Measurements from ENCODE around the gene GPR15LG.

Gene GPR15LG

DNA sequence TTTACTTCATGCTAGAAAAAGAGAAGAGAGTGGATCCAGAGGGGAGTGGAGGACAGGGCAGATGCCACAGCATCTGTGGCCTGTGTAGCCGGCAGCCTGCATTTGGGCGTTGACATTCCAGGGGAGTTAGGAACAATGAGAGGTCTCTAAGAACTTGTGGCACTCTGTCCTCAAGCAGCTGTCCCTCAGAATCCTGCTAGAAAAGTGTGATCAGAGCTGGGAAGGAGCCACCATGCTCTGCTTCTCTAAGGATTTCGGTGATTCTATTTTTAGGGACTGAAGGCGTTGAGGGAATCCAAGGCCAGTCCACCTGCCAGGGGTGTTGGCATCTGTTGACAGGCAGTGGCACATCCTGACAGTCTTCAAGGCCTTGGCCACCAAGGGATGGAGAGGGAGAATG, 44.1 kb downstream of the GPR15LG start:
- DNase-seq = no peak
- Histone ChIP-seq H3K4me3 (ENCODE audit: low read depth, low read length) (no peak overlapping the region), H3K36me3 (replicated peaks) (no peaks in the 10 kb centered on the region), H3K27me3 (replicated peaks) (no peaks in the 10 kb centered on the region), H3K27ac (no peak overlapping the region)
- TF ChIP-seq, protein P1, sequence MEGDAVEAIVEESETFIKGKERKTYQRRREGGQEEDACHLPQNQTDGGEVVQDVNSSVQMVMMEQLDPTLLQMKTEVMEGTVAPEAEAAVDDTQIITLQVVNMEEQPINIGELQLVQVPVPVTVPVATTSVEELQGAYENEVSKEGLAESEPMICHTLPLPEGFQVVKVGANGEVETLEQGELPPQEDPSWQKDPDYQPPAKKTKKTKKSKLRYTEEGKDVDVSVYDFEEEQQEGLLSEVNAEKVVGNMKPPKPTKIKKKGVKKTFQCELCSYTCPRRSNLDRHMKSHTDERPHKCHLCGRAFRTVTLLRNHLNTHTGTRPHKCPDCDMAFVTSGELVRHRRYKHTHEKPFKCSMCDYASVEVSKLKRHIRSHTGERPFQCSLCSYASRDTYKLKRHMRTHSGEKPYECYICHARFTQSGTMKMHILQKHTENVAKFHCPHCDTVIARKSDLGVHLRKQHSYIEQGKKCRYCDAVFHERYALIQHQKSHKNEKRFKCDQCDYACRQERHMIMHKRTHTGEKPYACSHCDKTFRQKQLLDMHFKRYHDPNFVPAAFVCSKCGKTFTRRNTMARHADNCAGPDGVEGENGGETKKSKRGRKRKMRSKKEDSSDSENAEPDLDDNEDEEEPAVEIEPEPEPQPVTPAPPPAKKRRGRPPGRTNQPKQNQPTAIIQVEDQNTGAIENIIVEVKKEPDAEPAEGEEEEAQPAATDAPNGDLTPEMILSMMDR (IDR thresholded peaks at IDR 0.05; ENCODE audit: low read depth, low read length, missing control alignments) = no peak
- in situ Hi-C loops (cut with HindIII; ENCODE audit: low pct_ligation_motif_present, low sequenced_read_pairs) = no loop called here

DNA sequence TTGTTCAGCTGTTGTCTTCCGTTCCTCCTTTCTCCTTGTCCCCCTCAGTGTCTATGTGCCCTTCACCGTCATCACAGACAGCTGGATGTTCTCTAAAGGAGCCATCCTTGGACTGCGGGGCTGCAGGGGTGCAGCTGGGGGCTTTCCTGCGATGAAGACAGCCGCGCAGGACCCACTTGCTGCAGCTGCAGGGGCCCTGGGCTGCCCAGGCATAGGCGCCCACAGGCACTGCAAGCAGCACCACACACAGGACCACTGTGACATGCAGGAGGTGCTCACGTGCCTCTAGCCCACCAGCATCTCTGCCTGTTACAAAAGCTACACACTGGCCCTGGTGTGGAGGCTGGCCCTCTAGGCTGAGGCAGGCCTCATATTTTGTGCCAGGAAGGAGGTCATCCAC, 48.3 kb downstream of the GPR15LG start:
- TF ChIP-seq, protein P1 (IDR thresholded peaks at IDR 0.05; ENCODE audit: low read depth, low read length, missing control alignments) = no peak
- Histone ChIP-seq H3K27me3 (replicated peaks) (no peaks in the 10 kb centered on the region), H3K4me3 (ENCODE audit: low read depth, low read length) (no peak overlapping the region), H3K27ac (no peak overlapping the region), H3K36me3 (replicated peaks) (no peaks in the 10 kb centered on the region)
- DNase-seq = no peak
- in situ Hi-C loops (cut with HindIII; ENCODE audit: low pct_ligation_motif_present, low sequenced_read_pairs) = no loop called here

DNA sequence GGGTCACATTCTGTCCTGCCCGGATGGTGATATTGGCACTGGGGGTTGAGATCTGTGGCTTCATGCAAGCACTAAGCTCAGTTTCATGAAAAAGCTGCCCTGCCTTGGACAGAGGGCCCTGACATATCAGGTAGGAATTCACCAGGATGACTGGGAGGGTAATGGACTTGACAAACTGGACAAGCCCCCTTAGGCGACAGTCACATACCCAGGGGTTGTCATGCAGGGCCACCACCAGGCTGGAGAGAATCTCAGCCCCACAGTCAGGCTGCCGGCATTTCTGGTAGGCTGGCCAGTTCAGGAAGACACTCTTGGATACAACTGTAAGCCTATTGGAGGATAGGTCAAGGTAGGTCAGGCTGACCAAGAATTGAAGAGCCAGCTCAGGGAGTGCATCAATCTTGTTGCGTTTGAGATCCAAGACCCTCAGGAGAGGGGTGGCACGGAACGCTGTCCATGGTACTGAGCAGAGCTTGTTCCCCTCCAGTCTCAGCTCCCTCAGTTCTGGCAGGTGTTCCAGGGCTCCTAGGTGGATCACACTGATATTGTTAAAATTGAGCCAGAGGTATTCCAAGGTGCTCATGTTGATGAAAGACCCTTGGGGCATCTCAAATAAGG, 50.9 kb downstream of the GPR15LG start:
- TF ChIP-seq, protein P1 (IDR thresholded peaks at IDR 0.05; ENCODE audit: low read depth, low read length, missing control alignments) = no peak
- Histone ChIP-seq H3K4me3 (ENCODE audit: low read depth, low read length) (no peak overlapping the region), H3K36me3 (replicated peaks) (no peaks in the 10 kb centered on the region), H3K27ac (no peak overlapping the region), H3K27me3 (replicated peaks) (no peaks in the 10 kb centered on the region)
- in situ Hi-C loops (cut with HindIII; ENCODE audit: low pct_ligation_motif_present, low sequenced_read_pairs) = no loop called here
- no peak for DNase-seq

DNA sequence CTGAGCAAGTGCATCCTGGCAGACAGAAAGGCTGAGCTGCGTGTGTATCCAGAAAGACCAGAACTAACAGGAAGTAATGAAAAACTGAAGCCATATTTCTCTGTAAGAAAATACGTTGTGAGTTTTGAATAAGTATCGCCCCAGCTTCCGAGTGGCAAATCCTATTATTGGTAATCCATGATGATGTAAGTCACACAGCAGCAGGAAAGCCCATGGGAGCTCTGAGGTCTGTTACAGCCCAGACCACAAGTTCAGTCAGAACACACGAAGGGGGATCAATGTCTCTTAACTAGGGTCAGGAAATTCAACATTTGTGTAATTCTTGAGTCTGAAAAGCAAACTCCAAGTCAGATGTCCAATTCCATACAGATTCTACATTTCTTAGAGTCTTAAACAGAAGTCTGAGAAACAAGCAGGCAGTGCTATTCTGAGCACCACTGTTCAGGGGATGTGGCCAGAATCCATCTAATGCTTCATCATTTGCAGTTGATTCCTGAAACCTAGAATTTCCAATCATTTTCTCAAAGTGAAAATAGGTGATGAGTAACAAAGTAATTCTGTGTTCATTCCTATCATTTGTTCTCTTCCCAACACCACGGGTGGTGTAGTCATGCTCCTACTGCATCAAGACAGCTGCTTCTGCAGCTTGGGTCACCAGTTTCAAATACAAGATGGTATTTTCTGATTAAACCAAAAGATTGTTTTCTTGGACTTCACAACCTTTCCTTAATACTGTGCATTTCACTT, 52.0 kb downstream of the GPR15LG start, which contains the start of gene LRIT2:
LRIT2 (minus strand) TSS at position 118 of the 747 bp plus-strand sequence; CDS start at position 94, 24 bp downstream.
- no peaks in the 10 kb centered on the region for H3K27me3 ChIP-seq (replicated peaks)
- TF ChIP-seq, protein P1 (IDR thresholded peaks at IDR 0.05; ENCODE audit: low read depth, low read length, missing control alignments) = no peak
- no peaks in the 10 kb centered on the region for H3K36me3 ChIP-seq (replicated peaks)
- H3K27ac ChIP-seq = no peak within 1 kb of the TSS
- in situ Hi-C loops (cut with HindIII; ENCODE audit: low pct_ligation_motif_present, low sequenced_read_pairs) = no loop called here
- DNase-seq = no peak
- H3K4me3 ChIP-seq (ENCODE audit: low read depth, low read length) = no peak within 1 kb of the TSS

DNA sequence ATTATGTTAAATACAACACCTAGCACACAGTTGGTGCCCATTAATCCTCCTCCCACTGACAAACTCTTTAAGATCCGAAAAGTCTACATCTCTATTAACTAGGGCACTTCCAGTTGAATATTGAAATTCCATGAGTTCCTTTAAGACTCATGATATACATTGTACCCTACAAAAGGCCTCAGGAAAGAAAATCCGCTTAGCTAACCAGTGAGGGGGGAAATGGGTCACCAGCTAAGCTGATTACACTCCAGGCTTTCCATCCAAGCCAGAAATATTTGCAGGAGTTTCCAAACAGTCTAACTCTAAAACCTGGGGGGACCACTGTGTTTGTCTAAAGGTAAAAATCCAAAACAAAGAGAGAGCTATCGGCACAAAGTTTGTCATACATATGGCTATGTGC, 53.0 kb downstream of the GPR15LG start:
- in situ Hi-C loops (cut with HindIII; ENCODE audit: low pct_ligation_motif_present, low sequenced_read_pairs) = no loop called here
- TF ChIP-seq, protein P1 (IDR thresholded peaks at IDR 0.05; ENCODE audit: low read depth, low read length, missing control alignments) = no peak
- Histone ChIP-seq H3K27me3 (replicated peaks) (no peaks in the 10 kb centered on the region), H3K27ac (no peak overlapping the region), H3K36me3 (replicated peaks) (no peaks in the 10 kb centered on the region), H3K4me3 (ENCODE audit: low read depth, low read length) (no peak overlapping the region)
- DNase-seq = no peak
